Choroid plexus epithelial cell (primary cell): ENCODE measurements around the gene FPGS.

Experiments
- DNase-seq: peaks from one replicate; pipeline ENCODE4 v3.0.0-alpha.2; 2010; ENCODE audit warnings: low read depth
- H3K4me3 ChIP-seq: 2 replicates; pipeline ENCODE4 v1.5.1; 2011; ENCODE audit warnings: low read depth, mild to moderate bottlenecking, control low read depth, low read length, moderate library complexity
- CTCF ChIP-seq: conservative IDR thresholded peaks from 2 replicates; pipeline ENCODE4 v1.5.1; 2011; ENCODE audit warnings: low read depth, mild to moderate bottlenecking, control low read depth, inconsistent platforms, low read length, moderate library complexity

FPGS gene

GRCh38 chr9:127790094-127790855 lies 12.4 kb upstream of the FPGS start:
- no peak for TF ChIP-seq CTCF
- no peak overlapping the region for H3K4me3 ChIP-seq
- no peak for DNase-seq

- DNase-seq, result no peak
- no peak for TF ChIP-seq CTCF
- no peak overlapping the region for H3K4me3 ChIP-seq
Measured at GRCh38 chr9:127791085-127791484, 11.6 kb upstream of the FPGS start.

- no peak for TF ChIP-seq CTCF
- DNase-seq, result no peak
Measured at GRCh38 chr9:127792417-127793031, 10.2 kb upstream of the FPGS start.

GRCh38 chr9:127793093-127793708 lies 9.5 kb upstream of the FPGS start:
- H3K4me3 ChIP-seq, result no peak overlapping the region
- DNase-seq, result no peak
- no peak for TF ChIP-seq CTCF

More at GRCh38 chr9:127792417-127793031, 10.2 kb upstream of the FPGS start:
- no peak overlapping the region for H3K4me3 ChIP-seq

- DNase-seq, result no peak
- no peak overlapping the region for H3K4me3 ChIP-seq
- no peak for TF ChIP-seq CTCF
Measured at GRCh38 chr9:127794001-127794791, 8.5 kb upstream of the FPGS start.

- H3K4me3 ChIP-seq, result no peak overlapping the region
- no peak for DNase-seq
- TF ChIP-seq CTCF, result no peak
Measured at GRCh38 chr9:127796225-127796813, 6.4 kb upstream of the FPGS start.
